Type B pancreatic cell (in vitro differentiated cells): Measurements from ENCODE around the gene EFNA3. TPM values are rescaled to one million over a fixed set of nuclear protein-coding genes. Genes with fewer than 3 reads are reported as not detected.
"Not testable (repeated sequence)": the region's sequence is repeated elsewhere in the genome, so short reads cannot be mapped to it uniquely, and the experiment has no call there.

Experiments used
- DNase-seq: peaks from one replicate; pipeline ENCODE4 v3.0.0; 2021; ENCODE audit warnings: mixed read lengths; ENCODE audit not compliant: unreplicated experiment; ENCODE audit errors: extremely low spot score
- H3K27ac Mint-ChIP-seq: 2 replicates; pipeline ENCODE4 v1.8.0; 2021; ENCODE audit warnings: mild to moderate bottlenecking, mixed read lengths
- H3K27me3 Mint-ChIP-seq: 2 replicates; pipeline ENCODE4 v1.8.0; 2021; ENCODE audit warnings: mixed read lengths
- H3K36me3 Mint-ChIP-seq: 2 replicates; pipeline ENCODE4 v1.8.0; 2021; ENCODE audit warnings: mixed read lengths
- H3K4me1 Mint-ChIP-seq: one replicate; pipeline ENCODE4 v1.8.0; 2021; ENCODE audit warnings: mixed read lengths; ENCODE audit not compliant: unreplicated experiment
- H3K4me3 Mint-ChIP-seq: 2 replicates; pipeline ENCODE4 v1.8.0; 2021; ENCODE audit warnings: mild to moderate bottlenecking, mixed read lengths
- H3K9me3 Mint-ChIP-seq: 2 replicates; pipeline ENCODE4 v1.8.0; 2021; ENCODE audit warnings: mixed read lengths
- CTCF ChIP-seq: fragments of 200-600 bp; sonication (generic); conservative IDR thresholded peaks from 2 replicates; pipeline ENCODE4 v1.5.0; 2021; ENCODE audit warnings: antibody characterized with exemption, mild to moderate bottlenecking
- total RNA-seq: library from RNA; stranded (reverse); gene quantifications from 2 replicates; pipeline ENCODE4 v1.2.1, GENCODE V29; 2021; ENCODE audit warnings: low replicate concordance

Gene EFNA3
- total RNA-seq, 1 donor from 2014 or later: 4.7 TPM

- Mint-ChIP-seq H3K27me3 (peaks cover 27% of the 10 kb centered on the region), H3K36me3 (no peaks in the 10 kb centered on the region), H3K4me1 (peaks cover 2% of the 10 kb centered on the region), H3K4me3 (no peak overlapping the region), H3K9me3 (no peaks in the 10 kb centered on the region), H3K27ac (no peak overlapping the region)
- no peak for TF ChIP-seq CTCF
- no peak for DNase-seq
These were observed 37.6 kb downstream of the EFNA3 start for GRCh38 chr1:155116113-155116764.

DNA sequence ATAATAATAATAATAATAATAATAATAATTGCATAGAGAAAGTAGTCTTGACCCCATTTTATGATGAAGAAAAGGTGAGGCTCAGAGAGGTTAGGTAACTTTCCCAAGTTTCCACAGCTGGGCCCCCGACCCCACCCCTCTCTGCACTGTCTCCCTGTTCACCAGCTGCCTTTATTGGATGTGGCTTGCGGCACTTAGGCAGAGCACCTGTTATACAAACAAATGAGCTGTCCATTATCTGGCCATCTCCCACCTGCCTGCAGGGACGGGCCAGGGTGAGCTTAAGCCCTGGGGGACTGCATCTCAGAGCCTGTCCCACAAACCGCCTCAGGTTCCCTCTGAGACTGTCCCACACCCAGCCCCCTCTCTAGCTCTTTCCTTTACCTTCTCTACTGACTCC is 39.0 kb downstream of the EFNA3 start:
- peaks cover 34% of the 10 kb centered on the region for H3K27me3 Mint-ChIP-seq
- no peak for DNase-seq
- no peak overlapping the region for H3K27ac Mint-ChIP-seq
- peaks cover 4% of the 10 kb centered on the region for H3K4me1 Mint-ChIP-seq
- TF ChIP-seq CTCF: no peak
- no peaks in the 10 kb centered on the region for H3K9me3 Mint-ChIP-seq
- no peak overlapping the region for H3K4me3 Mint-ChIP-seq
- H3K36me3 Mint-ChIP-seq: no peaks in the 10 kb centered on the region

DNA sequence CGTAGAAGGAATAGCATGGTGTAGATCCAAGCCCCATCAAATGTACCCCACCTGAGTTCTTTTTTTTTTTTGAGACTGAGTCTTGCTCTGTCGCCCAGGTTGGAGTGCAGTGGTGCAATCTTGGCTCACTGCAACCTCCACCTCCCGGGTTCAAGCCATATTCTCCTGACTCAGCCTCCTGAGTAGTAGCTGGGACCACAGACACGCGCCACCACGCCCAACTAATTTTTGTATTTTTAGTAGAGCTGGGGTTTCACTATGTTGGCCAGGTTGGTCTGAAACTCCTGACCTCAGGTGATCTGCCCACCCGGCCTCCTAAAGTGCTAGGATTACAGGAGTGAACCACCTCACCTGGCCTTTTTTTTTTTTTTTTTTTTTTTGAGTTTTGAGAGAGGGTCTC is 39.5 kb downstream of the EFNA3 start:
- H3K27ac Mint-ChIP-seq, H3K4me3 Mint-ChIP-seq, DNase-seq, H3K36me3 Mint-ChIP-seq, H3K9me3 Mint-ChIP-seq, H3K4me1 Mint-ChIP-seq: not testable (repeated sequence)
- peaks cover 35% of the 10 kb centered on the region for H3K27me3 Mint-ChIP-seq

DNA sequence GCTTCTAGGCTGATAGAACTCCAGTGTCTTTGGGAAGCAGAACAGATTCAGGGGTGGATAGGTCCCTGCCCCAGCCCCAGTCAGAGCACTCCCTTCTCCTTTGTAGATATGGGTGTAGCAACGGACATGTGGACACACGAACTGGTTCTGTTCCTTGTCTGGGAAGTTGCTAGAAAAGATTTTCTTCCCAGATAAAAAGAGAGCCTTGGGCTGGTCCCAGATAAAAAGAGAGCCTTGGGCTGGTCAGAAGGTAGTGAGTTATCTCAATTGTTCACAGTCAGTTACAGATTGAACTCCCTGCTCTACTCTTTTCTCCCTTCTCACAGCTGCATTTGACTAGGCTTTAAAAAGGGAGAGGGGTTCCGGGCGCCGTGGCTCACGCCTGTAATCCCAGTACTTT is 41.6 kb downstream of the EFNA3 start:
- Mint-ChIP-seq H3K4me3 (no peak overlapping the region), H3K36me3 (no peaks in the 10 kb centered on the region), H3K9me3 (no peaks in the 10 kb centered on the region), H3K27ac (peak overlapping the region; percentile 54), H3K27me3 (peaks cover 53% of the 10 kb centered on the region), H3K4me1 (peaks cover 4% of the 10 kb centered on the region)
- TF ChIP-seq CTCF: no peak
- no peak for DNase-seq

GRCh38 chr1:155121249-155121648 is 42.6 kb downstream of the EFNA3 start:
- no peaks in the 10 kb centered on the region for H3K36me3 Mint-ChIP-seq
- no peak for DNase-seq
- peaks cover 60% of the 10 kb centered on the region for H3K27me3 Mint-ChIP-seq
- H3K4me3 Mint-ChIP-seq: no peak overlapping the region
- TF ChIP-seq CTCF: no peak
- no peaks in the 10 kb centered on the region for H3K9me3 Mint-ChIP-seq
- peaks cover 8% of the 10 kb centered on the region for H3K4me1 Mint-ChIP-seq
- no peak overlapping the region for H3K27ac Mint-ChIP-seq

- Mint-ChIP-seq H3K27ac (no peak overlapping the region), H3K27me3 (peaks cover 66% of the 10 kb centered on the region), H3K36me3 (no peaks in the 10 kb centered on the region), H3K9me3 (no peaks in the 10 kb centered on the region), H3K4me1 (peaks cover 15% of the 10 kb centered on the region), H3K4me3 (no peak overlapping the region)
- TF ChIP-seq CTCF: no peak
- DNase-seq: no peak
These were observed 43.7 kb downstream of the EFNA3 start for GRCh38 chr1:155122308-155122707.
